CD4-positive, alpha-beta memory T cell (primary cell): ENCODE results near the gene PBX3. TPM values are rescaled to one million over a fixed set of nuclear protein-coding genes. Genes with fewer than 3 reads are reported as not detected.

Source experiments
- CTCF ChIA-PET: fragments of 350-600 bp; sonication (Branson Sonifier 250); formaldehyde crosslinking; loops from one replicate; lab custom pipeline; 2021; ENCODE audit warnings: inconsistent platforms; ENCODE audit not compliant: partially characterized antibody; lab: Charles Lee
- POLR2A ChIA-PET: fragments of 350-600 bp; sonication (Branson Sonifier 250); formaldehyde crosslinking; loops from one replicate; lab custom pipeline; 2021; ENCODE audit not compliant: partially characterized antibody; lab: Charles Lee
- DNase-seq, 5 donors: peaks; one replicate each; pipeline versions ENCODE4 v3.0.0 to v3.0.0-alpha.2; 2020 to 2022; ENCODE audit warnings: mixed read lengths in 1 of 5
- H3K27ac ChIP-seq: one replicate; pipeline ENCODE4 v1.7.0; 2013; ENCODE audit warnings: low read depth, low read length
- H3K27me3 ChIP-seq: 2 replicates; pipeline ENCODE4 v1.7.0; 2013; ENCODE audit warnings: mild to moderate bottlenecking, low read length, moderate library complexity; ENCODE audit not compliant: insufficient read depth
- H3K36me3 ChIP-seq: 2 replicates; pipeline ENCODE4 v1.7.0; 2013; ENCODE audit warnings: mild to moderate bottlenecking, low read length, moderate library complexity; ENCODE audit not compliant: insufficient read depth
- H3K4me1 ChIP-seq: 2 replicates; pipeline ENCODE4 v1.7.0; 2013; ENCODE audit warnings: mild to moderate bottlenecking, low read length, moderate library complexity; ENCODE audit not compliant: insufficient read depth
- H3K4me3 ChIP-seq, 2 donors: one replicate each; pipeline ENCODE4 v1.7.0; 2013; ENCODE audit warnings: low read length in 2 of 2, mild to moderate bottlenecking in 1 of 2
- H3K9me3 ChIP-seq, 2 donors: one replicate each; pipeline ENCODE4 v1.7.0; 2013; ENCODE audit warnings: low read length in 2 of 2, control low read depth in 1 of 2; ENCODE audit not compliant: control insufficient read depth in 1 of 2
- H3K27ac Mint-ChIP-seq, 7 donors: one replicate each; pipeline ENCODE4 v1.8.0; 2020 to 2021; ENCODE audit warnings: mixed read lengths in 7 of 7, mild to moderate bottlenecking in 6 of 7, inconsistent platforms in 3 of 7, moderate library complexity in 3 of 7
- H3K27me3 Mint-ChIP-seq, 2 donors: one replicate each; pipeline ENCODE4 v1.8.0; 2020 to 2021; ENCODE audit warnings: mixed read lengths in 2 of 2
- H3K36me3 Mint-ChIP-seq, 2 donors: one replicate each; pipeline ENCODE4 v1.8.0; 2020 to 2021; ENCODE audit warnings: mixed read lengths in 2 of 2, inconsistent platforms in 1 of 2, mild to moderate bottlenecking in 1 of 2
- H3K4me1 Mint-ChIP-seq, 4 donors: one replicate each; pipeline ENCODE4 v1.8.0; 2020 to 2021; ENCODE audit warnings: mixed read lengths in 4 of 4, mild to moderate bottlenecking in 1 of 4
- H3K4me3 Mint-ChIP-seq, 8 donors: one replicate each; pipeline ENCODE4 v1.8.0; 2020 to 2021; ENCODE audit warnings: mixed read lengths in 8 of 8, mild to moderate bottlenecking in 7 of 8, moderate library complexity in 6 of 8, inconsistent platforms in 3 of 8
- H3K9me3 Mint-ChIP-seq, 8 donors: one replicate each; pipeline ENCODE4 v1.8.0; 2020 to 2021; ENCODE audit warnings: mixed read lengths in 8 of 8, mild to moderate bottlenecking in 5 of 8, inconsistent platforms in 3 of 8, moderate library complexity in 1 of 8
- intact Hi-C: fragments of 100-400 bp; cut with micrococcal nuclease; formaldehyde crosslinking; loops from one replicate; pipeline ENCODE4 v1.15.1; 2023
- polyA plus RNA-seq, 2 donors: library from polyadenylated mRNA; unstranded; fragments of 300-500 nt; fragmentation: Illumina TruSeq; gene quantifications; one replicate each; pipeline ENCODE4 v1.2.3, GENCODE V29; 2021
- total RNA-seq, 2 experiments: library from RNA; stranded (reverse); gene quantifications; one replicate each; pipeline ENCODE4 v1.2.3, GENCODE V29; 2021

Gene PBX3
- total and polyA plus RNA-seq, 4 experiments from 2014 or later = 2.2 to 17.0 (median 10.4) TPM

GRCh38 chr9:125979383-125979782 is 232.2 kb downstream of the PBX3 start:
- intact Hi-C loops = no loop called here
- no peak for DNase-seq
- H3K9me3 ChIP-seq = no peaks in the 10 kb centered on the region
- POLR2A ChIA-PET = no interaction called here
- Mint-ChIP-seq H3K4me1 (no peaks in the 10 kb centered on the region), H3K27me3 (peaks cover 10 to 21% of the 10 kb centered on the region in 2 donors), H3K9me3 (peaks cover 5 to 35% (median 26%) of the 10 kb centered on the region in 8 donors), H3K4me3 (no peak overlapping the region), H3K27ac (no peak overlapping the region), H3K36me3 (peaks cover 0 to 4% of the 10 kb centered on the region in 2 donors)
- H3K27ac ChIP-seq = no peak overlapping the region
- H3K4me1 ChIP-seq = no peaks in the 10 kb centered on the region
- CTCF ChIA-PET = no interaction called here
- H3K4me3 ChIP-seq = no peak overlapping the region
- H3K36me3 ChIP-seq = no peaks in the 10 kb centered on the region
- H3K27me3 ChIP-seq = no peaks in the 10 kb centered on the region

GRCh38 chr9:125982798-125983406 is 235.7 kb downstream of the PBX3 start:
- H3K4me1 ChIP-seq = no peaks in the 10 kb centered on the region
- POLR2A ChIA-PET = no interaction called here
- CTCF ChIA-PET = no interaction called here
- H3K9me3 ChIP-seq = no peaks in the 10 kb centered on the region
- H3K27me3 ChIP-seq = no peaks in the 10 kb centered on the region
- peaks cover 8 to 21% of the 10 kb centered on the region in 2 donors for H3K27me3 Mint-ChIP-seq
- H3K4me3 ChIP-seq = no peak overlapping the region
- H3K4me1 Mint-ChIP-seq = no peaks in the 10 kb centered on the region
- intact Hi-C loops = no loop called here
- no peak for DNase-seq
- no peak overlapping the region for H3K27ac ChIP-seq
- H3K36me3 Mint-ChIP-seq = peaks cover 0 to 4% of the 10 kb centered on the region in 2 donors
- no peaks in the 10 kb centered on the region for H3K36me3 ChIP-seq
- peaks cover 5 to 35% (median 24%) of the 10 kb centered on the region in 8 donors for H3K9me3 Mint-ChIP-seq
- no peak overlapping the region for H3K27ac Mint-ChIP-seq
- H3K4me3 Mint-ChIP-seq = no peak overlapping the region

GRCh38 chr9:125983681-125984080 is 236.5 kb downstream of the PBX3 start:
- no peaks in the 10 kb centered on the region for H3K27me3 ChIP-seq
- no peak overlapping the region for H3K4me3 ChIP-seq
- no peak overlapping the region for H3K4me3 Mint-ChIP-seq
- intact Hi-C loops = no loop called here
- no peak for DNase-seq
- POLR2A ChIA-PET = no interaction called here
- no peak overlapping the region for H3K27ac ChIP-seq
- H3K4me1 Mint-ChIP-seq = no peaks in the 10 kb centered on the region
- H3K27ac Mint-ChIP-seq = no peak overlapping the region
- H3K9me3 ChIP-seq = no peaks in the 10 kb centered on the region
- CTCF ChIA-PET = no interaction called here
- H3K27me3 Mint-ChIP-seq = peaks cover 7 to 18% of the 10 kb centered on the region in 2 donors
- no peaks in the 10 kb centered on the region for H3K4me1 ChIP-seq
- peaks cover 0 to 4% of the 10 kb centered on the region in 2 donors for H3K36me3 Mint-ChIP-seq
- peaks cover 3 to 29% (median 20%) of the 10 kb centered on the region in 8 donors for H3K9me3 Mint-ChIP-seq
- no peaks in the 10 kb centered on the region for H3K36me3 ChIP-seq

- H3K27me3 ChIP-seq = no peaks in the 10 kb centered on the region
- intact Hi-C loops = no loop called here
- no peak overlapping the region for H3K4me3 Mint-ChIP-seq
- peaks cover under 1 to 24% (median 17%) of the 10 kb centered on the region in 8 donors for H3K9me3 Mint-ChIP-seq
- H3K4me1 ChIP-seq = no peaks in the 10 kb centered on the region
- no peak overlapping the region for H3K27ac Mint-ChIP-seq
- ChIA-PET POLR2A (no interaction called here), CTCF (no interaction called here)
- H3K36me3 ChIP-seq = no peaks in the 10 kb centered on the region
- H3K9me3 ChIP-seq = no peaks in the 10 kb centered on the region
- H3K27ac ChIP-seq = no peak overlapping the region
- DNase-seq = no peak
- H3K4me3 ChIP-seq = no peak overlapping the region
- H3K4me1 Mint-ChIP-seq = no peaks in the 10 kb centered on the region
- peaks cover 0 to 1% of the 10 kb centered on the region in 2 donors for H3K36me3 Mint-ChIP-seq
- H3K27me3 Mint-ChIP-seq = peaks cover 7 to 18% of the 10 kb centered on the region in 2 donors
These were observed 237.3 kb downstream of the PBX3 start for GRCh38 chr9:125984461-125984860.

- Histone ChIP-seq H3K4me1 (no peaks in the 10 kb centered on the region), H3K4me3 (no peak overlapping the region), H3K9me3 (no peaks in the 10 kb centered on the region), H3K36me3 (no peaks in the 10 kb centered on the region), H3K27ac (no peak overlapping the region), H3K27me3 (no peaks in the 10 kb centered on the region)
- ChIA-PET CTCF (interaction anchor here (0.6 kb wide), 1 partner anchor 946 kb away, joined by 3 read pairs; no protein-coding TSS in a partner anchor), POLR2A (no interaction called here)
- Mint-ChIP-seq H3K27me3 (peaks cover 7 to 18% of the 10 kb centered on the region in 2 donors), H3K9me3 (peaks cover 0 to 15% (median 8%) of the 10 kb centered on the region in 8 donors), H3K4me3 (peak overlapping the region in 1 of 8 donors; percentile 17), H3K27ac (no peak overlapping the region), H3K36me3 (no peaks in the 10 kb centered on the region), H3K4me1 (no peaks in the 10 kb centered on the region)
- DNase-seq = no peak
- intact Hi-C loops = no loop called here
These were observed 238.2 kb downstream of the PBX3 start for GRCh38 chr9:125985142-125985997.

GRCh38 chr9:125985998-125986655 is 239.0 kb downstream of the PBX3 start:
- H3K27me3 ChIP-seq = no peaks in the 10 kb centered on the region
- ChIA-PET POLR2A (no interaction called here), CTCF (no interaction called here)
- Mint-ChIP-seq H3K27me3 (peaks cover 6 to 14% of the 10 kb centered on the region in 2 donors), H3K4me3 (peak overlapping the region in 1 of 8 donors; percentile 17), H3K9me3 (peaks cover 0 to 11% (median 4%) of the 10 kb centered on the region in 8 donors), H3K36me3 (no peaks in the 10 kb centered on the region), H3K4me1 (no peaks in the 10 kb centered on the region), H3K27ac (no peak overlapping the region)
- no peak overlapping the region for H3K4me3 ChIP-seq
- H3K27ac ChIP-seq = no peak overlapping the region
- no peak for DNase-seq
- intact Hi-C loops = no loop called here
- H3K9me3 ChIP-seq = no peaks in the 10 kb centered on the region
- no peaks in the 10 kb centered on the region for H3K4me1 ChIP-seq
- H3K36me3 ChIP-seq = no peaks in the 10 kb centered on the region

GRCh38 chr9:125986966-125987365 is 239.8 kb downstream of the PBX3 start:
- no peaks in the 10 kb centered on the region for H3K9me3 ChIP-seq
- H3K27ac ChIP-seq = no peak overlapping the region
- peaks cover 3 to 13% of the 10 kb centered on the region in 2 donors for H3K27me3 Mint-ChIP-seq
- no peak for DNase-seq
- CTCF ChIA-PET = no interaction called here
- H3K27ac Mint-ChIP-seq = no peak overlapping the region
- no peaks in the 10 kb centered on the region for H3K4me1 ChIP-seq
- intact Hi-C loops = no loop called here
- no peak overlapping the region for H3K4me3 Mint-ChIP-seq
- peaks cover 0 to 7% (median 3%) of the 10 kb centered on the region in 8 donors for H3K9me3 Mint-ChIP-seq
- no peaks in the 10 kb centered on the region for H3K27me3 ChIP-seq
- H3K4me3 ChIP-seq = no peak overlapping the region
- no peaks in the 10 kb centered on the region for H3K4me1 Mint-ChIP-seq
- H3K36me3 ChIP-seq = no peaks in the 10 kb centered on the region
- no peaks in the 10 kb centered on the region for H3K36me3 Mint-ChIP-seq
- POLR2A ChIA-PET = no interaction called here
